GM19025 (cell line): ENCODE data around the gene SPRN.
A peak's percentile ranks its signal among the peaks of the same experiment; 100 is the strongest.
"Not testable (repeated sequence)": the region's sequence is repeated elsewhere in the genome, so short reads cannot be mapped to it uniquely, and the experiment has no call there.

Experiments
- ATAC-seq: cut with Tn5 transposase; IDR thresholded peaks from one replicate; pipeline ENCODE4 v1.9.1; 2021; ENCODE audit warnings: mild to moderate bottlenecking, low read depth, moderate library complexity; ENCODE audit not compliant: unreplicated experiment

Gene SPRN

DNA sequence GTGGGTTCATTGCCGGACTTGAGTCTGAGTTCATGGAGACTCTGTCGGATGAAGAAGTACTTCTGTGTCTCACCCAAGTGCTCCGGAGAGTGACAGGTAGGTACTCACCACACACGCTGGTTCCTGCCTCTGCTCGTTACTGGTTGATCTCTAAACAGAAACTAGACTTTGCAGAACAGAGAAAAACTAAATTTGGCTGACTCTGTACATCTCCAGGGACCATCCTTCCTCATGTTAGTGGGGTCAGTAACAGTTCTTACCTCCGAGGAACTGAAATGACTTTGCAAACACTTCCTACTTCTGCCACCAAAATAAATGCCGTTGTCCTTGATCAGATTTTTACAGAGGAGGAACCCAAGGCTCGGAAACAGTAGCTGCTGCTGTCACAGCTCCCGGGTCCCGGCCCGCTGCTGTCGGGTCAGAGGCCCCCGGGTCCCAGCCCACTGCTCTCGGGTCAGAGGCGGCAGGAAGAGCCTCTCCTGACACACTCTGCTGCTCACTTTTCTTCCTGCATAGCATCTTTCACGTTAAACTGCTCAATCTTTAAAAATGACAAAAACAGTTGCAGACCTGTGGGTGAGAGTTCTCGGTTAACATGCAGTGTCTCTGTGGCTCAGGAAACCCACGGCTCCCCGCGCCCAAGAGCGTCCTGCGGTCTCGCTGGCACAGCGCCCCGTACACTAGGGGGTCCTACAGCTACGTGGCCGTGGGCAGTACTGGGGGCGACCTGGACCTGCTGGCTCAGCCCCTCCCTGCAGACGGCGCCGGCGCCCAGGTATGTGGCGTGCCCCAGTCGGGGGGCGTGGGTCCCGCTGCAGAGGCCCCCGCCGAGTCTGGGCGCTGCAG is 35.2 kb downstream of the SPRN start:
- peak; percentile 68 for ATAC-seq

DNA sequence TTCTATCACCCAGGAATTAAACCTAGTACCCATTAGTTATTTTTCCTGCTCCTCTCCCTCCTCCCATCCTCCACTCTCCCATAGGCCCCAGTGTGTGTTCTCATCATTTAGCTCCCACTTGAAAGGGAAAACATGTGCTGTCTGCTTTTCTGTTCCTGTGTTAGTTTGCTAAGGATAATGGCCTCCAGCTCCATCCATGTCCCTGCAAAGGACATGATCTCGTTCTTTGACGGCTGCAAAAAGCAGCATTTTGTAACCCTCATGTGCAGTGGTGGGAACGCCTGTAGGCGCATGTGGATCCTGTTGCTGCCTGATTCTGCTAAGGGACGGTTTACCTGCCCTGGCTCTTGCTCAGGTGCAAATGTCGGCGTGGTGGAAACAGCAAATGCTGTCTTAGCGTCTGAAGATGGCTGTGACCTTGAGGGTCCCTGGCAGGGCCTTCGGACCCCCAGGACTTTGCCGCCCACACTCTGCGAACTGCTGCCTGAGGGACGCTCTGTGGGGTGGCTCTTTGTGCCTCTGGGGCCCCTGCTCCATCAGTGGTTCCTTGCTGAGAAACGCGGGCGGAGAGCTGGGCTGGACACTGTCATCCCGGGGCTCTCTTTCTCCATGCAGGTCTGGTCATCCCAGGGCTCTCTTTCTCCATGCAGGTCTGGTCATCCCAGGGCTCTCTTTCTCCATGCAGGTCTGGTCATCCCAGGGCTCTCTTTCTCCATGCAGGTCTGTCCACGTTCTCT is 36.0 kb downstream of the SPRN start:
- ATAC-seq: peak; percentile 2

GRCh38 chr10:133386951-133387350 is 37.5 kb downstream of the SPRN start:
- not testable (repeated sequence) for ATAC-seq

DNA sequence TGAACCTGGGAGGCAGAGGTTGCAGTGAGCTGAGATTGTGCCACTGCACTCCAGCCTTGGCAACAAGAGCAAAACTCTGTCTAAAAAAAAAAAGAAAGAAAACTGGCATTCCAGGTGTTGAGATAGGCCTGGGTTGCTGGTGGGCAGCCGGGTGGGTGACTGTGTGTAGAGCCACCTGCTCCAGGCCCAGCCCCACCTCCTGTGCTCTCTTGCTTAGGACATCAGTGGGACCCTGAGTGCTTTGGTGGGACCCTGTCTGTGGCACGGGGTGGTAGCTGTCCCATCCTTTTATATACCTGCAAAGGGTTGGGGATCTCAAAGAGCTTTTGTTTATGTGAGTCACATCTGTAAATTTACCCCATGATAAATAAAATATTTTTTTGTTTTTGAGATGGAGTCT is 39.2 kb downstream of the SPRN start:
- ATAC-seq: no peak

DNA sequence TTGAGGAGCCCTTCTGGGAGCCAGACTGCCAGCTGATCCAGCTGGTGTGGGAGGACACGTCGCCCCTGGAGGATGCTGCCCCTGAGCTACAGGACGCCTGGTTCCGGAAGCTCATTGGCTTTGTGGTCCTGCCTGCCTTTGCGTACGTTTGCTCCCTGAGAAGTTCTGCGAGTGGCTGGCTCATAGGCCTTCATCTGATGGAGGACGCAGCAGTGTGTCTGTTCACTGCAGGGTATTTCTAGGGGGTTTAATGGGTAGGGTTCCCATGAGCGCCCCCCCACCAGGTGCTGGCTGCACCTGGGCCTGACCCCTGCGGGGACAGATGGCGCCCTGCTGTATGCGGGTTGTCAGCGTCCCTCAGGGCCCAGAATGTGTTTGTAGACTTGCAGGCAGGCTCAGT is 40.4 kb downstream of the SPRN start:
- ATAC-seq: no peak

DNA sequence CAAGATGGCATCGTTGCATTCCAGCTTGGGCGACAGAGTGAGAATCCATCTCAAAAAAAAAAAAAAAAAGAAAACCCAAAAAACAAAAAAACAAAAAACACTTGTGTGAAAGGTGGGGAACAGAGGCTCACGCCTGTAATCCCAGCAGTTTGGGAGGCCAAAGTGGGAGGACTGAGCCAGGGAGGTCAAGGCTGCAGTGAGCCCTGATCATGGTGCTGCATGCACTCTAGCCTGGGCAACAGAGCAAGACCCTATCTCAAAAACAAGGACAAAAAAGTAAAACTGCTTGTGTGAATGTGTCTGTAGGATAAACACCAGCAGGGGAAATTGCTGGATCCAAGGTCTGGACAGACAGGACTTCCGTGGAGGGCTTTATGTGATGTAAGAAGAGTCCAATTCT is 40.9 kb downstream of the SPRN start:
- no peak for ATAC-seq

DNA sequence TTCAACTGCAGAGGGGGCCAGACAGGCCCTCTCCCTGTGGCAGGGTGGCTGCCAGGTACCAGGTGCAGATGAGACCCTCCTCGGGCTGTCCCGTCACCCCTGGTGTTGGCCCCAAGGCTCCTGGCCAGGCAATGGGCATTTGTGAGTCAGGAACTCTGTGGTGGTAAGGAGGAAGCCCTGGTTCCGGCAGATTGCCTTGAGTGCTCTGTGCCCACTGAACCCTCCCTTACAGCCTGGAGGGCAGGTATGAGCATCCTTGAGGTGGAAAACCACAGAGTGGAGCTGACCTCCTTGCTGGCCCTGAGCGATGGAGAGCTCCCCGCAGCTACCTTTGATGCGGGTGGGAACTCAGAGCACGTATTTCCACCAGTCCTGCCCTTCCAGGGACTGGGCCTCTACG is 43.4 kb downstream of the SPRN start:
- no peak for ATAC-seq

GRCh38 chr10:133379801-133380666 is 44.4 kb downstream of the SPRN start:
- ATAC-seq: no peak

DNA sequence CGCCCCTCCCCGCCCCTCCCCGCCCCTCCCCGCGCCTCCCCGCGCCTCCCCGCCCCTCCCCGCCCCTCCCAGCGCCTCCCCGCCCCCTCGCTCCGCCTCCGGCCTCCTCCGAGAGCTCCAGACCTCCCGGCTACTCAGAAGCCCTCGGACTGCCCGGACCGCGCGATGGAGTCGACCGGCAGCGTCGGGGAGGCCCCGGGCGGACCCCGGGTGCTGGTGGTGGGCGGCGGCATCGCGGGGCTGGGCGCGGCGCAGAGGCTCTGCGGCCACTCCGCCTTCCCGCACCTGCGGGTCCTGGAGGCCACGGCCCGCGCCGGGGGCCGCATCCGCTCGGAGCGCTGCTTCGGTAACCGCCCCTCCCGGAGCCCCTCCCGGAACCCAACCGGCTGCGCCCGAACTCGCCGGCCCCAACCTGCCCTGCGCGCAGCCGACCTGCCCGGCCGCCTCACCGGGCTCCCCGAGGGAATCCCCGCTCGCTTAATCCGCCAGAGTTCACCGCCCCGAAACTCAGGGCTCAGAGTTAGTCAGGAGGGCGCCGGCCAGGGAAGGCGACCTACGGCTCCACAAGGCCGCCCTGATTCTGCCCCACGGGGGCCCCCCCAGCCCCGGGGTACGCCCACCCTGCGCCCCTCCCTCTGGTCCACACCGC is 45.1 kb downstream of the SPRN start, which contains the start of gene PAOX:
PAOX (plus strand) TSS at position 111 of the 649 bp plus-strand sequence; CDS start at position 166, 55 bp downstream.
- ATAC-seq: peak; percentile 50

GRCh38 chr10:133378251-133379096 is 46.0 kb downstream of the SPRN start:
- ATAC-seq: peak; percentile 41

- no peak for ATAC-seq
Measured at GRCh38 chr10:133377818-133378250, 46.6 kb downstream of the SPRN start.

DNA sequence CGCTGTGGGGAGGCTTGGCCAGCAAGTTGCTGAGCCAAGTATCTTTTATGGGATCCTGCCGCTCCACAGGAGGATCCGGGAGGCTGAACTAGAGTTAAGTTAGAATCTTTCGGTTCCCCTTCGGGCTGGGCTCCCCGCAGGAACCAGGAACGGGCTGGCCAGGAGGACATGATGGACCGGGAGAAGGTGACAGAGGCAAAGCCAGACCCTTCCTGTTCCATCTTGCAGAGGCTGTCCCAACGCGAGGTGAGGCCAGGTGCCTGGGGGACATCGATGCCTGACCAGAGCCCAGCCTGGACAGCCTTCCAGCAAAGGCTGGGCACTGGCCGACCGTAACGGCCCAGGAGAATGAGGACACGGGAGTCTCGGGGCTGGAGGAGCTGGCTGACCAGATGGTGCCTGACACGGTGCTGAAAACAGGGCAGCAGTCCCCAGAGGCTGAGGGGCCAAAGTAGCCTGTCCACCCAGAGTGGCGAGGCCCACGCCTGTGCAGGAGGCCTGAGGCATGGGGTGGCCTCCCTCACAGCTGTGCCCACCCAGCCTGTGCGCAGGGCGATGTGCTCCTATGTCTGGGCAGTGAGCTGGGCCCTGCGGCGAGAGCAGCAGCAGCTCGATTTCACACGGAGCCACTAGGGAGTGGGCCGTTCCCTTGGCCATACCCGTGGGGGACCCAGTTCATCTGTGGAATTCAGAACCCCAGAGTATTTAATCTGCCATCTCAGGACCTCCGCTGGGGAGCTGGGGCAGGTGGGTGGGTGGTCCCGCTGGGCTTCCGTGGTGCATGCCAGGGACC is 47.2 kb downstream of the SPRN start:
- no peak for ATAC-seq

DNA sequence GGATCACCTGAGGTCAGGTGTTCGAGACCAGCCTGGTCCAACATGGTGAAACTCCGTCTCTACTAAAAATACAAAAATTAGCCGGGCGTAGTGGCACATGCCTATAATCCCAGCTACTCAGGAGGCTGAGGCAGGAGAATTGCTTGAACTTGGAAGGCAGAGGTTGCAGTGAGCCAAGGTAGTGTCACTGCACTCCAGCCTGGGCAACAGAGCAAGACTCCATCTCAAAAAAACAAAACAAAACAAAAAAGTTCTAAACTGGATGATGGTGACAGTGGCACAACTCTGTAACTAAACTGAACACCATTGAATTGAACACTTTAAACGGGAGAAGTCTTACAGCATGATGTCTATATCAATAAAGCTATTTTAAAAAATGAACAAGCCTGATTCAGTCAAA is 48.2 kb downstream of the SPRN start:
- ATAC-seq: not testable (repeated sequence)

- ATAC-seq: no peak
Measured at GRCh38 chr10:133375357-133376115, 48.9 kb downstream of the SPRN start.

DNA sequence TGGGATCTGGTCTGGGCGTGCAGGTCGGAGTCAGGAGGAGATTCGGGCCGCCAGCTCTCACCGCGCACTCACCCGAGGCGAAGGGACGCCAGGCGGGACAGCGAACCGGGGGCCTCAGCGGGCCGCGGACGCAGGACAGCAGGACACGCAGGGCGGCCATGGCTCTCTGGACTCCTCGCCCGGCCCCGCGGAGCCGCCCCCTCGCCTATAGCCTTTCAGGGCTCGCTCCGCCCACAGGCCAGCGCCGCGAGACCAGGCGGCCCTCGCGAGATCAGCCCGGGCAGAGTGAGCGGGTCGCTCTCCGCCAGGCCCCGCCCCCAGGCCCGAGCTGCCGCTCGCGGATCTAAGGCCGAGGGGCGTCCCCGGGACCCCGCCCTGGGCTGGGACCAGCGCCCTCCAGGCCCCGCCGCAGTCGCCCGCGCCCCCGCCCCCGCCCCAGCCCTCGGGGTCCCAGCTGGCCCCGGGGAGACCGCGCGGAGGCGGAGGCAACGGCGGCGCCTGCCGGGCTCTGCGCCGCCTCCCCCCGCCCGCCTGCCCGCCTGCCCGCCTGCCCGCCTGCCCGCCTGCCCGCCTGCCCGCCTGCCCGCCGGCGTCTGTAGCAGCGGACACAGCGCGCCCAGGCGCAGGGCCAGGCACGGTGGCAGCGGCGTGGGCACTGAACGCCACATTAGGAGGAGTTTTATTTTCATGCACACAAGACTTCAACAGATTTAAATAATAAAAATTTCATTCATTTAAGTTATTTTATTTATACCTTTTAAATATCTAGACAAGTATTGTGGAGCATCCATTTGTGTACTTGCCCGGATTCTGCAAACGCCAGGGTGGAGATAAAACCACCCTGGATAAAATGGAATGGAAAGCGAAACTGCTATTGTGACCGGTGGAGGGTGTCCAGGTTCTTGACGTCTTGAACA is 51.0 kb downstream of the SPRN start, which contains the start of gene ECHS1:
ECHS1 (minus strand) TSS at position 181 of the 917 bp plus-strand sequence; CDS start at position 160, 21 bp downstream.
- ATAC-seq: peak; percentile 94

DNA sequence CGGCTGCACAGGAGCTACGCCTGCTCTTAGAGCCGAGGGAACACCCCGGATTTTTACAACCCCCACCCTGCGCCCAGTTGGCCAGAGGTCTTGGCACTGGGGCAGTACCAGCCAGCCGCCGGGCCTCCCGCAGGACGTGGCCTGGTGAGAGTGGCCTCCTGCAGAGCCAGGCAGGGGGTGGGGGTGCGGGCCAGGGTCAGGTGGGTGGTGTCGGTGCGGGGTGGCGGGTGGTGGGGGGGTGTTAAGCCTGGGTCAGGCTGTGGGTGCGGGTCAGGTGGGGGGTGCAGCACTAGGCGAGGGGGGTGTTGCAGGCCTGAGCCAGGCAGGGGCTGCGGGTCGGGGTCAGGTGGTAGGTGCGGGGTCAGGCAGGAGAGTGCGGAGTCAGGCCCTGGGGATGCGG is 51.9 kb downstream of the SPRN start:
- ATAC-seq: no peak
